HUES48 (cell line): ENCODE measurements around the gene NPAS2.

ENCODE experiments used
- H3K27ac ChIP-seq: one replicate; pipeline ENCODE4 v1.7.0; 2013; ENCODE audit warnings: low read depth, low read length, inconsistent platforms
- H3K27me3 ChIP-seq: 2 replicates; pipeline ENCODE4 v1.6.1; 2013; ENCODE audit warnings: mild to moderate bottlenecking, low read length; ENCODE audit not compliant: control insufficient read depth, insufficient read depth
- H3K36me3 ChIP-seq: 2 replicates; pipeline ENCODE4 v1.6.1; 2013; ENCODE audit warnings: low read length; ENCODE audit not compliant: control insufficient read depth, insufficient read depth
- H3K4me1 ChIP-seq: 2 replicates; pipeline ENCODE4 v1.6.1; 2013; ENCODE audit warnings: mild to moderate bottlenecking, low read length; ENCODE audit not compliant: control insufficient read depth, insufficient read depth
- H3K4me3 ChIP-seq: 2 replicates; pipeline ENCODE4 v1.5.1; 2013; ENCODE audit warnings: mild to moderate bottlenecking, low read depth, low read length
- H3K9ac ChIP-seq: 2 replicates; pipeline ENCODE4 v1.6.1; 2013; ENCODE audit warnings: mild to moderate bottlenecking, low read depth, low read length, moderate library complexity
- H3K9me3 ChIP-seq: 2 replicates; pipeline ENCODE4 v1.6.1; 2013; ENCODE audit warnings: low read length; ENCODE audit not compliant: control insufficient read depth, insufficient read depth

The NPAS2 gene

DNA sequence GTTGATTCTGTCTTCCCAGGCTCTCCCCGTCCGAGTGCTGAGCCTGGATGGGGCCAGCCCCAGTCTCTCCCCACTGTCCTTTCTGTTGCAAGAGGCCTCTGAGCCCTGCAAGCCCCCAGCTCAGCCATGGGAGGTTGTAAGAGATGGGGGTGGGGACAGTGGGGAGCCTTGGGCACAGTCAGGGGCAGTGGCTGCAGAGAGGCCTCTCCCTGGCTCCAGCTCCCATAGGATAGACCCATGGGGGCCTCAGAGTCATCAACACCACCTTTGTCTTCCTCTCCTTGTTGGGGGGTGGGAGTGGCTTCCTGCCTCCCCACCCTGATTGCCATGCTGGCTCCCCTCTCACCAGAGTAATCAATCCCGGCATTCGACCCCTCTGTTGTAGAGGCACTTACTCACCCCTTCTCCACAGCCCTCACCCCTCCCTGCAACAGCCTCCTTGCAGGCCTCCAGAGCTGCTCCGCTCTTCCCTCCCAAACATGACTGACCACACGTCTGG, 37.5 kb upstream of the NPAS2 start:
- no peaks in the 10 kb centered on the region for H3K36me3 ChIP-seq
- no peaks in the 10 kb centered on the region for H3K27me3 ChIP-seq
- no peaks in the 10 kb centered on the region for H3K9me3 ChIP-seq
- no peak overlapping the region for H3K9ac ChIP-seq
- peaks cover 13% of the 10 kb centered on the region for H3K4me1 ChIP-seq
- no peak overlapping the region for H3K27ac ChIP-seq
- H3K4me3 ChIP-seq: no peak overlapping the region

DNA sequence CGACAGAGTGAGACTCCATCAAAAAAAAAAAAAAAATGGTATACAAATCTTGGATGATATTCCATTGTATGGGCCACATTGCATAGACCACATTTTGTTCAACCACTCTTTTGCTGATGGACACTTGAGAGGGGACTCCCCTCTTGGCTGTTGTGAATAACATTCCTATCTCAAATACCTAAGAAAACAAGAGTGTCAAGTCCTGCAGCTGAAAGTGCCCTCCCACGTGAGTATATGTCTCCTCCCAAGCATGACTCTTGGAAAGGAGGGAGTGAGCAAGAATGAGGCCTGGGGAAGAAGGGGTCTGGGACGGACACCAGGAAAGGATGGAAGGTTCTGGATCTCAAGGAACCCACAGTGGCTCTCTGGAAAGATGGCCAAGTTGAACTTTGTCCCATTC, 36.0 kb upstream of the NPAS2 start:
- H3K4me3 ChIP-seq: no peak overlapping the region
- H3K9ac ChIP-seq: no peak overlapping the region
- H3K27me3 ChIP-seq: no peaks in the 10 kb centered on the region
- no peak overlapping the region for H3K27ac ChIP-seq
- peaks cover 13% of the 10 kb centered on the region for H3K4me1 ChIP-seq
- H3K9me3 ChIP-seq: no peaks in the 10 kb centered on the region
- no peaks in the 10 kb centered on the region for H3K36me3 ChIP-seq

DNA sequence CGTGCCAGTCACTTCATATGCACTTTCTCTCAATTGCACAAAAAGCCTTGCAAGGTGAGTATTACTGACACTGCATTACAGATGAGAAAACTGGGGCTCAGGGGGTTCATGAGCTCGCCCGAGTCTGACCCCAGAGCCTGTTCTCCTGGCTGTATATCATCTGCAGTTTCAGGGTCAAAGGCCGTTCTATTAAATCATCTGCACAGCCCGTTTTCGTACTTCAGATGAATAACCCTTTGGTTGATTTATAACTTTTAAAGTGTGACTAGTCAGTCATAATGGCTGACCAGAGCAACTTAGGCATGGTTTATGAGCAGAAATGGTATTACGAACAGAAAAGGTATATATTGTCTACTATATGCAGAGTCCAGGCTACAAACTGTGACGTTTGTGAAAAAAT, 35.3 kb upstream of the NPAS2 start:
- Histone ChIP-seq H3K4me1 (peaks cover 13% of the 10 kb centered on the region), H3K27me3 (no peaks in the 10 kb centered on the region), H3K9ac (no peak overlapping the region), H3K36me3 (no peaks in the 10 kb centered on the region), H3K4me3 (no peak overlapping the region), H3K27ac (no peak overlapping the region), H3K9me3 (no peaks in the 10 kb centered on the region)

DNA sequence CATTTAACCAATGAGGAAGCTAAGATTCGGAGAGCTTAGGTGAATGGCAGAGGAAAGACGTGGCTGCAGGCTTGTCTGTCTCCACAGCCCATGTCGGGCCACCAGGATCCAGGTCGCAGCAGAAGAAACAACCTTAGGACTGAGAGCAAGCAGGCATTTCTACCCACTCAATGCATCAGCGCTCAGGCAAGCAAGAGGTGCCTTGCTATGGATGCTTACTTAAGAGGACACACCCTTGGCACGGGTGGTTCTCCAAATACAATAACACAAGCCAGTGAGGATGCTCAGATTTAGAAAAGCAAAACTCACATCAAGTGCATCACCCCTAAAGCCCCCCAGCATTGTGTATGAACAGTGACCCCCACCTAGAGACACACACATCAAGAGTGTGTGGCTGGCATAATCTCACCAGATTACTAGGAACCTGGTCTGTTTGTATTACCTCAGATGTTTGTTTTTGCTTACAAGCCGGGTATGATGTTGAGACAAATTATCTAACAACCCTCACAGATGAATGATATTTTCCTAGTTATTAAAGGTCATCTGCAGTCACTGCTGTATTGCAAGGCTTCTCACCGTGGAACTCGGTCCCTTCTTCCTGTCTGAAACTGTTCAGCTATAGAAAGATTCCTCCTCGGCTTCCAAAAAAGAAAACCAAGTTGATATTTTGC, 34.2 kb upstream of the NPAS2 start:
- Histone ChIP-seq H3K4me3 (no peak overlapping the region), H3K36me3 (no peaks in the 10 kb centered on the region), H3K27ac (no peak overlapping the region), H3K4me1 (peaks cover 13% of the 10 kb centered on the region), H3K27me3 (no peaks in the 10 kb centered on the region), H3K9me3 (no peaks in the 10 kb centered on the region), H3K9ac (no peak overlapping the region)

DNA sequence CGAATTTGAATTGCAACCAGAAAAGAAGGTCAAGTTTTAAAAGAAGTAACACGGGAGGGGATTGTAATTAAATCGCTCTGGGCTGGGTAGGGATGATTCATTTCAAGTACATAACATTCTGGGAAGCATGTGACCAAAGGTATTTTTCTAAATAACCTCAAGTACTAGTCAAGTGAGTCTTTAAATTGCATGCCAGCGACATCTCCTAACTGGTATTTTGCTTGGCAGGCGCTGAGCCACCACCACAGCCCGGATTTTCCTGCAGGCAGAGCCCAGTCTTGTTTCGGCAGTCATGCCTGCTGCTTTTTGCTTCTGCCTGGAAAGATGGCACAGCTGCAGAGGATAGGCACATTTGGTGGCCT, 33.7 kb upstream of the NPAS2 start:
- Histone ChIP-seq H3K9ac (no peak overlapping the region), H3K36me3 (no peaks in the 10 kb centered on the region), H3K27ac (no peak overlapping the region), H3K4me1 (peaks cover 13% of the 10 kb centered on the region), H3K4me3 (no peak overlapping the region), H3K9me3 (no peaks in the 10 kb centered on the region), H3K27me3 (no peaks in the 10 kb centered on the region)

- H3K27me3 ChIP-seq: no peaks in the 10 kb centered on the region
- H3K27ac ChIP-seq: no peak overlapping the region
- no peak overlapping the region for H3K9ac ChIP-seq
- no peaks in the 10 kb centered on the region for H3K36me3 ChIP-seq
- H3K9me3 ChIP-seq: no peaks in the 10 kb centered on the region
- H3K4me3 ChIP-seq: no peak overlapping the region
- peaks cover 8% of the 10 kb centered on the region for H3K4me1 ChIP-seq
These were observed 33.0 kb upstream of the NPAS2 start for GRCh38 chr2:100786985-100787384.

- Histone ChIP-seq H3K27ac (no peak overlapping the region), H3K4me3 (no peak overlapping the region), H3K27me3 (no peaks in the 10 kb centered on the region), H3K9me3 (no peaks in the 10 kb centered on the region), H3K4me1 (no peaks in the 10 kb centered on the region), H3K9ac (no peak overlapping the region), H3K36me3 (no peaks in the 10 kb centered on the region)
These were observed 30.6 kb upstream of the NPAS2 start for GRCh38 chr2:100789361-100789760.

GRCh38 chr2:100791294-100791935, 28.5 kb upstream of the NPAS2 start:
- Histone ChIP-seq H3K9me3 (no peaks in the 10 kb centered on the region), H3K9ac (no peak overlapping the region), H3K27ac (no peak overlapping the region), H3K36me3 (no peaks in the 10 kb centered on the region), H3K4me3 (no peak overlapping the region), H3K4me1 (no peaks in the 10 kb centered on the region), H3K27me3 (no peaks in the 10 kb centered on the region)

GRCh38 chr2:100791936-100792308, 28.0 kb upstream of the NPAS2 start:
- no peak overlapping the region for H3K4me3 ChIP-seq
- H3K4me1 ChIP-seq: no peaks in the 10 kb centered on the region
- no peak overlapping the region for H3K27ac ChIP-seq
- H3K9me3 ChIP-seq: no peaks in the 10 kb centered on the region
- H3K9ac ChIP-seq: no peak overlapping the region
- no peaks in the 10 kb centered on the region for H3K27me3 ChIP-seq
- no peaks in the 10 kb centered on the region for H3K36me3 ChIP-seq

DNA sequence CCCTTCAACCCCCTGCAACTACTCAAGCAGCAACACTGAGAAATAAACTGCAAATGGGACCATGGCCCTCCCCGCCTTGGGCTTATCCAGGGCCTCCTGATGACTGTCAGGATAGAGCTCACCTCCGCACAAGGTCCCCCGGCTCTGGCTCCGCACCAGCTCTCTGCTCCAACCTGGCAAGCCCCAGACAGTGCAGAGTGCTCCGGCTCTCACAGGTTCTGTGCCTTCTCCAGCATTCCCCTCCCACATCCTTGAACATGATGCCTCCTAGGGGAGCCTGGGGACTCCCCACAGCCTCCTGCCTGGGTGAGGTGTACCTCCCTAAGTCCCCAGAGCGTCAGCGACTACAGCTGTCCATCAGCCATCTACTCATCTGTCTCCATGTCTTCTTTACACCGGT, 26.7 kb upstream of the NPAS2 start:
- Histone ChIP-seq H3K27ac (no peak overlapping the region), H3K9me3 (no peaks in the 10 kb centered on the region), H3K36me3 (no peaks in the 10 kb centered on the region), H3K4me1 (no peaks in the 10 kb centered on the region), H3K27me3 (no peaks in the 10 kb centered on the region), H3K9ac (no peak overlapping the region), H3K4me3 (no peak overlapping the region)

GRCh38 chr2:100793982-100794381, 26.0 kb upstream of the NPAS2 start:
- Histone ChIP-seq H3K9ac (no peak overlapping the region), H3K27me3 (no peaks in the 10 kb centered on the region), H3K27ac (no peak overlapping the region), H3K4me1 (no peaks in the 10 kb centered on the region), H3K36me3 (no peaks in the 10 kb centered on the region), H3K9me3 (no peaks in the 10 kb centered on the region), H3K4me3 (no peak overlapping the region)
